H7 (cell line): ENCODE results near the gene HSBP1. TPM values are rescaled to one million over a fixed set of nuclear protein-coding genes. Genes with fewer than 3 reads are reported as not detected.
A peak's percentile ranks its signal among the peaks of the same experiment; 100 is the strongest.

ENCODE experiments used
- DNase-seq: peaks from one replicate; pipeline ENCODE4 v3.0.0; 2012
- H3K27me3 ChIP-seq: 2 replicates; pipeline ENCODE4 v1.6.0; 2011; ENCODE audit warnings: mild to moderate bottlenecking, low read length; ENCODE audit not compliant: control insufficient read depth, insufficient read depth
- H3K36me3 ChIP-seq: replicated peaks from 2 replicates; pipeline ENCODE4 v1.5.1; 2011; ENCODE audit warnings: low read length; ENCODE audit not compliant: control insufficient read depth, insufficient read depth
- H3K4me3 ChIP-seq: 2 replicates; pipeline ENCODE4 v1.5.1; 2011; ENCODE audit warnings: low read depth, mild to moderate bottlenecking, control low read depth, low read length, moderate library complexity; ENCODE audit not compliant: insufficient read depth
- total RNA-seq: library from RNA; depleted of rRNA; stranded (reverse); fragments of >200 nt; shearing (Covaris generic); gene quantifications from 2 replicates; pipeline ENCODE4 v1.2.3, GENCODE V29; 2014; rRNA removed

Gene HSBP1
- total RNA-seq: 104 and 124 TPM in 2 replicates

DNA sequence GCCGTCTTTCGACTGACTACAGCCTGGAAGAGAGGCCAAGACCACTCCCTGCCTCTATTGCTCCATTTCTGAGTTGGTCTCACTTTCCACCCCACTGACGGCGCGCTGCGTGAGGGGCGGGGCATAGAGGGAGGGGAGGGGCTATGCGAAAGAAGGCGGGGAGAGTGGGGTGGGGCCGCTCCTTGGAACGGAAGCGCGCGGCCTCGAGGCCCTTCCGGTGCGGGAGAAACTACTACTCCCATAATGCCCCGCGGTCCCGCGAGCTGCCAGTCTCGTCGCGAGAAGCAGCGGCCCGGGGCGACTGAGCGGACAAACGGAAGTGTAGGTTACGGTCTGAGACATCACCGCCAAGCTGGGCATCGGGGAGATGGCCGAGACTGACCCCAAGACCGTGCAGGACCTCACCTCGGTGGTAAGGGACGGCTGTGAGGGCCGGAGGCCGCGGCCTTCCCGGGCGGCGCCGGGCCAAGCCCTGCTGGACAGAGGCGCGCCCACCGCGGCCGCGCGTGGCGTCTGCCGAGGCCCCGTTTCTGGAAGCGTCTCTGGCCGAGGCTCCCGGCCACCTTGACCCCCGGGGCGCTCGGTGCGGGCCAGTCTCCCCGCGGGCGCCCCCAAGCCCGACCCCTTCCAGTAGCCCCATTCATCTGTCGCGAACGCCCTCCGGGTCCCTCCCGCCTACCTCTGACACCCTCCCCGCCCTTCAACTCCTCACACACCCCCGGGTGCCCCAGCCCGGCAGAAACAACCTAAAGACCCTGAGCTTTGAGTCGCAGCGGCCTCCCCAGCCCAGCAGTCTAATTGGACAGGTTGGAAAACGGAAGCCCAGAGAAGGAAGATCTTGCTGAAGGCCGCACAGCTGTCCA, at the start of gene HSBP1:
HSBP1 (plus strand) TSS at position 269 of the 863 bp plus-strand sequence; CDS start at position 368, 99 bp downstream.
- H3K27me3 ChIP-seq: no peaks in the 10 kb centered on the region
- H3K4me3 ChIP-seq: peak within 1 kb of the TSS; percentile 91
- no peaks in the 10 kb centered on the region; the same call in 1 of the 2 replicates for H3K36me3 ChIP-seq
- DNase-seq: peak; percentile 98

DNA sequence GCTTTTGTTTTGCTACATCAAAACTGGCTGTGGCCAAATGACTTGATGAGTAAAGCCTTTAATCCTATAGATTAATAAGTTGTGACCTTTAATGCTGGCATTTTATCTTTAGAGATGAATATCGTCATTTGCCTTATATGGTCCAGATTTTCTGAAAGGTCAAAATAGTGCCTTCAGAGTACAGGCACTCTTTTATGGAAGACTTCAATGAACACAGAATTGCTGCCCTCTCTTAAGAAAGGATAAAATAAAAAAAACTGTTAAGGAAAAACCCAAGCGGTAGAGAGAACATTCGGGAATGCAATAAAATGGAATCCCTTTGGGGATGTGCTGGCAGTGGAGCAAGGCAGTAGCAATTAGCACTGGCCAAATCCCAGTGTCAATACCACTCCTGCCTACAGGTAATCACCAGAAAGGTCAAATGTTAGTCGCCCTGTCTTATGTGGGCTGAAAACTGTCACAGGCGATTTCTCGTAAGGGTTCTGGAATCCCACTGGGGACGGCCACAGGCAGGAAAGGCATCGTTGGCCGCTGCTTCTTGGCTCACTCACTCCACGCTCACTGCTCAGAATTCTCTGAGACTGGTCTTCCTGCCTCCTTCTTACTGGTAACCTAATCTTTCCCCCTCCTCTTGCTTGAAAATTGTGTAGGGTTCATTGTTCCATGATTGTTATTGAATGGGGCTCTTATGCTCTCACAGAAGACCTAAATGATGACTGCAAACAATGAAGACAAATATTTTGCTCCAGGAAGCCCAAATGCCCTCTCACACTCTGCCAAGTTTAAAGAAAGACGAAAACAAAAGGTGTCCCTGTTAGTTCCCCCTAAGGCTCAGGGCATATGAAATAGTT, 45.4 kb upstream of the HSBP1 start:
- Histone ChIP-seq H3K4me3 (no peak overlapping the region), H3K27me3 (no peaks in the 10 kb centered on the region), H3K36me3 (no peaks in the 10 kb centered on the region)
- DNase-seq: no peak

DNA sequence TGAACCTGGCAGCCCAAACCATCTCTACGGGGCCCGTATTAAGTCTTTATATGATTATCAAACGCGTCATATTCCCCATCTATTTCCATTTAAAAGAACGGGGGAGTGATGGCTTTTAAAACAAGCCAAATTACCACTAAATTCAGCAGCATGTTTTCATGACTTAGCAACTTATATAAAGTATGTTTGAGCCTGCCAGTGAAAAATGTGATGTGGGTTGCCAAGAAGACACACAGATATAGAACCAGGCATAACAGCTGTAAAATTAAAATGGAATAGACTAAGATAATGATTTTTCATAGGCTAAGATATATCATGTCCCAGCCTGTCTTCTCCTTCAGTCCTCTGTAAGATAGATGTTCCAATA, 44.8 kb upstream of the HSBP1 start:
- Histone ChIP-seq H3K4me3 (no peak overlapping the region), H3K36me3 (no peaks in the 10 kb centered on the region), H3K27me3 (no peaks in the 10 kb centered on the region)
- DNase-seq: no peak

GRCh38 chr16:83768986-83769385, 38.8 kb upstream of the HSBP1 start:
- Histone ChIP-seq H3K36me3 (no peaks in the 10 kb centered on the region), H3K4me3 (no peak overlapping the region), H3K27me3 (no peaks in the 10 kb centered on the region)
- no peak for DNase-seq

DNA sequence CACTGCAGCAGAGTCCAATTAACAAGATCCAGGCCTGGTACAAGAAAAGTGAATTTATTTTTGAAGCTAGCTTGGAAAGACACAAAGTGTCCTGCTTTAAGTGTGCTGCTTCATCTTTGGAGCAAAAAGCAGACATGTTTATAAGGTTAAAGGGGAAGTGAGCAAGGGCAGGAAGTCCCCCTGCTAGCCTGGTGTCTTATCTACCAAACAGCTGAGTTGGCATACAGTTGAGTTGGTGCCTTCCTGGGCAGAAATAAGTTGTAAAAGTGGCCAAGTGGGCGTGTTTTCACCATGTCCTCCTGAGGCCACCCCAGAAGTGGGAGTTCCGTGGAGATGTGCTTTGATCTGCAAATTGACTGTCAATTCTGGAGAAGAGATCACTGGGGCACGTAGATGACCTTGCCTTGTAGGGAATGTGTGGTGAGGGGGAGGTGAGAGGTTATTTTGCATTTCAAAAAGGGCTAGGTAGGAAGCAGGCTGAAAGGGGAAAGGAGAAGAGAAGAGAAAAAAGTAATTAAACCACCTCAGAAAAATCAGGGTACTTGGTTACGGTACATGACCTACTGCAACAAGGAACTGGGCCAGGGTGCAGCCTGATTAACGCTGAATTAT, 38.3 kb upstream of the HSBP1 start:
- H3K27me3 ChIP-seq: no peaks in the 10 kb centered on the region
- H3K36me3 ChIP-seq: no peaks in the 10 kb centered on the region
- peak; percentile 32 for DNase-seq
- H3K4me3 ChIP-seq: no peak overlapping the region

- DNase-seq: no peak
- no peak overlapping the region for H3K4me3 ChIP-seq
- no peaks in the 10 kb centered on the region for H3K36me3 ChIP-seq
- H3K27me3 ChIP-seq: no peaks in the 10 kb centered on the region
Measured at GRCh38 chr16:83771306-83771942, 36.4 kb upstream of the HSBP1 start.

- no peak for DNase-seq
- Histone ChIP-seq H3K4me3 (no peak overlapping the region), H3K27me3 (no peaks in the 10 kb centered on the region), H3K36me3 (no peaks in the 10 kb centered on the region)
Measured at GRCh38 chr16:83772806-83773205, 35.0 kb upstream of the HSBP1 start.

DNA sequence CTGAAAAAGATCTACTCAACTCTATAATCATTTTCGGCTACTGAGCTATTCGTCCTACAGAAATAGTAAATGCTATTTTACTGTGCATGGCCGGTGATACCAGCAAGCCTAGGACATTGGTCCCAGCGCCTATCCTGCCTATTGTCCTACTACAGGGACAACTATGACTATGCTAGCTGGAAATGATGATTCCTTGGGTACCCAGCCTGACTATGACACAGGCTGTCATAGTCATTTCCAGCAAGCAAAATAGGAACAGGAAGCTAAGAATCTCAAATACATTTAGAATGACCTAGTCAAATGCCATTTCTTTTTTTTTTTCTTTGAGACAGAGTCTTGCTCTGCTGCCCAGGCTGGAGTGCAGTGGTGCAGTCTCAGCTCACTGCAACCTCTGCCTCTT, 33.7 kb upstream of the HSBP1 start:
- no peak overlapping the region for H3K4me3 ChIP-seq
- no peak for DNase-seq

GRCh38 chr16:83776944-83777343, 30.8 kb upstream of the HSBP1 start:
- no peaks in the 10 kb centered on the region for H3K27me3 ChIP-seq
- no peaks in the 10 kb centered on the region for H3K36me3 ChIP-seq
- no peak overlapping the region for H3K4me3 ChIP-seq
- no peak for DNase-seq

More for the DNA sequence above, 33.7 kb upstream of the HSBP1 start:
- no peaks in the 10 kb centered on the region for H3K27me3 ChIP-seq
- H3K36me3 ChIP-seq: no peaks in the 10 kb centered on the region

- Histone ChIP-seq H3K36me3 (no peaks in the 10 kb centered on the region), H3K4me3 (no peak overlapping the region), H3K27me3 (no peaks in the 10 kb centered on the region)
- DNase-seq: no peak
Measured at GRCh38 chr16:83779886-83780285, 27.9 kb upstream of the HSBP1 start.

DNA sequence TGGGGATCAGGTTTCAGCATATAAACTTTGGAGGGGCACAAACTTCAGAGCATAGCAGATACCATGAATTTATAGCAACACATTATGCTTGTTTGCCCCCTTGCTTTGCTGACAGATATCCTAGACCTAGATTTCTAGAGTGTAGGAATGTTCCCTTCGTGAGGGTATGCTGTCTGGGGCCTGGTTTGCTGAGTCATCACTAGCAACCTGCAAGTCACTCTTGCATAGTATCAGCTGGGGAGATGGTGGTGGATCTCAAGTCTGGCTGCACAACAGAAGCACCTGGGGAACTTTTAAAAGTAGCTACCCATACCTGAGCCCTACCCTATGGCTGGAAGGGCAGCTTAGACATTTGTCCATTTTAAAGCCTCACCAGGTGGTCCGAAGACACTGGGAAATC, 22.3 kb upstream of the HSBP1 start:
- no peak overlapping the region for H3K4me3 ChIP-seq
- H3K36me3 ChIP-seq: no peaks in the 10 kb centered on the region
- no peak for DNase-seq
- H3K27me3 ChIP-seq: no peaks in the 10 kb centered on the region

- DNase-seq: no peak
- no peaks in the 10 kb centered on the region for H3K27me3 ChIP-seq
- H3K36me3 ChIP-seq: no peaks in the 10 kb centered on the region
- H3K4me3 ChIP-seq: no peak overlapping the region
Measured at GRCh38 chr16:83789642-83790401, 18.0 kb upstream of the HSBP1 start.

DNA sequence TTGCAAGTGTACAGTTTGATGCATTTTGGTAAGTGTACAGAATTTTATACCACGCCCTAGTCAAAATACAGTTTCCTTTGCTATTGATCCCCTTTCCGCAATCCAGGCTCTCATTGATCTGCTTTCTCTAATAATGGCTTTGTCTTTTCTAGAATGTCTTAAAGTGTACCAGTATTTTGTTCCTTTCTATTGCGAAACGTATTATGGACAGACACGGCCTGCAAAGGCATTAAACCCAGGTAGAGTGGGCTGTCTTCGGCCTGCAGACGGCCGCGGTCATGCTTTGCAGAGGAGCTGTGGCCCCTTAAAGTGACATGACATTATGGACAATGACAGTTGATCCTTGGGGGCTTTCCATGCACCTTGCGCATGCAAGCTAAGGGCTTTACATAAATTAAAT, 15.9 kb upstream of the HSBP1 start:
- no peaks in the 10 kb centered on the region for H3K36me3 ChIP-seq
- no peaks in the 10 kb centered on the region for H3K27me3 ChIP-seq
- no peak overlapping the region for H3K4me3 ChIP-seq
- DNase-seq: no peak

- H3K27me3 ChIP-seq: no peaks in the 10 kb centered on the region
- H3K4me3 ChIP-seq: no peak overlapping the region
- DNase-seq: peak; percentile 26
- H3K36me3 ChIP-seq: no peaks in the 10 kb centered on the region
Measured at GRCh38 chr16:83792391-83792790, 15.4 kb upstream of the HSBP1 start.
